Skeletal muscle tissue (tissue), 4 donors: Measurements from ENCODE around the gene SULT1C3. TPM values are rescaled to one million over a fixed set of nuclear protein-coding genes. Genes with fewer than 3 reads are reported as not detected.

Source experiments
- H3K27ac ChIP-seq: one replicate; pipeline ENCODE4 v1.7.0; 2013; ENCODE audit warnings: mild to moderate bottlenecking, low read depth, low read length, inconsistent platforms
- H3K27me3 ChIP-seq, 3 donors: one replicate each; pipeline ENCODE4 v1.7.0; 2013; ENCODE audit warnings: low read length in 3 of 3; ENCODE audit not compliant: control insufficient read depth in 3 of 3, insufficient read depth in 3 of 3
- H3K36me3 ChIP-seq, 3 donors: one replicate each; pipeline ENCODE4 v1.7.0; 2013; ENCODE audit warnings: low read length in 3 of 3; ENCODE audit not compliant: control insufficient read depth in 3 of 3, insufficient read depth in 3 of 3
- H3K4me1 ChIP-seq, 3 donors: one replicate each; pipeline ENCODE4 v1.7.0; 2013; ENCODE audit warnings: low read length in 3 of 3, mild to moderate bottlenecking in 3 of 3; ENCODE audit not compliant: control insufficient read depth in 3 of 3, insufficient read depth in 3 of 3
- H3K4me3 ChIP-seq, 3 donors: one replicate each; pipeline ENCODE4 v1.7.0; 2013; ENCODE audit warnings: low read length in 3 of 3
- H3K9ac ChIP-seq, 3 donors: one replicate each; pipeline ENCODE4 v1.7.0; 2013; ENCODE audit warnings: low read length in 3 of 3, mild to moderate bottlenecking in 3 of 3, moderate library complexity in 2 of 3, low read depth in 1 of 3
- H3K9me3 ChIP-seq, 3 donors: one replicate each; pipeline ENCODE4 v1.7.0; 2013; ENCODE audit warnings: low read length in 3 of 3; ENCODE audit not compliant: control insufficient read depth in 3 of 3
- total RNA-seq: library from RNA; depleted of rRNA; stranded (reverse); fragments of >200 nt; gene quantifications from one replicate; pipeline ENCODE4 v1.2.3, GENCODE V29; 2014
- donor health status: Osteomylitis.

The SULT1C3 gene
- total RNA-seq = not detected

GRCh38 chr2:108239786-108240185 is at the start of gene SULT1C3:
SULT1C3 (plus strand) TSS chr2:108239968; CDS start chr2:108247195, 7,227 bp downstream.
- Histone ChIP-seq H3K36me3 (no peaks in the 10 kb centered on the region), H3K4me3 (no peak within 1 kb of the TSS), H3K27me3 (no peaks in the 10 kb centered on the region), H3K4me1 (no peaks in the 10 kb centered on the region), H3K9me3 (no peaks in the 10 kb centered on the region), H3K9ac (no peak within 1 kb of the TSS), H3K27ac (no peak within 1 kb of the TSS)

GRCh38 chr2:108193251-108193650 is 46.5 kb upstream of the SULT1C3 start:
- Histone ChIP-seq H3K27ac (no peak overlapping the region), H3K4me1 (no peaks in the 10 kb centered on the region), H3K9me3 (no peaks in the 10 kb centered on the region), H3K4me3 (no peak overlapping the region), H3K9ac (no peak overlapping the region), H3K27me3 (no peaks in the 10 kb centered on the region), H3K36me3 (no peaks in the 10 kb centered on the region)

DNA sequence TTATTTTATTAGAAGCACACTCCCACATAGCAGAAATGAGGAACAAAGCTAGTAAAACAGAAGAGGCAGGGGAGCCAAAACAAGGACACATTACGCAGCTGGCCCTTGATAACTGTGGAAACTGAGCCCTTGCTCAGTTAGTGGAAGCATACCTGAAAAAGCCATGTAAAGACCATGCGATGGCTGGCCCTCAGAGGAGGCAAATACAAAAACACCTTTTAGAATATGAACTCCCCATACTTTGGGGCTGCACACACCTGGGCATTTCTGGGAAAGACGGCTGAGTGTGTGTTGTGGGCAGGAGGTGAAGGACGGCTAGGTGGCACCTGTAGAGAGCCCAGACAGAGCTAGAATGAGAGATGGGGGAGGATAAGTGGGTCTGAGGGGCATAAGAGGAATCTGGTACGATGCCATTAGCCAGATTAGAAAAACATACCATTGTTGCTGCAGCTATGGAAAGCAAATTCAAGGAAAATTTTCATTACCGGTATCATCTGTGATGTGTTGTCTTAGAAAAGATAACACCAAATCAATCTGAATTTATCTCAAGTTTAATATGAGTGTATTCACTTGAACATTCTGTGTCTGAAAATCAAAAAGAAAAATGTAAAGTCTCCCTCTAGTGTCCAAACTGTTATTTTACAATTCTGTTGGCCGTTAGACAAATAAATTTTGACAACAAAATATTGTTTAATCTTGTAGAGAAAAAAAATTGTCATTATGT is 45.2 kb upstream of the SULT1C3 start:
- Histone ChIP-seq H3K36me3 (no peaks in the 10 kb centered on the region), H3K4me1 (no peaks in the 10 kb centered on the region), H3K27ac (no peak overlapping the region), H3K27me3 (no peaks in the 10 kb centered on the region), H3K9ac (no peak overlapping the region), H3K4me3 (no peak overlapping the region), H3K9me3 (no peaks in the 10 kb centered on the region)

- Histone ChIP-seq H3K4me1 (no peaks in the 10 kb centered on the region), H3K9ac (no peak overlapping the region), H3K9me3 (peaks cover 0 to 2% (median 0%) of the 10 kb centered on the region in 3 donors), H3K4me3 (no peak overlapping the region), H3K36me3 (no peaks in the 10 kb centered on the region), H3K27ac (no peak overlapping the region), H3K27me3 (no peaks in the 10 kb centered on the region)
These were observed 44.7 kb upstream of the SULT1C3 start for GRCh38 chr2:108195133-108195439.

- H3K27ac ChIP-seq = no peak overlapping the region
- no peaks in the 10 kb centered on the region for H3K4me1 ChIP-seq
- H3K9ac ChIP-seq = no peak overlapping the region
- H3K9me3 ChIP-seq = peaks cover 0 to 7% (median 5%) of the 10 kb centered on the region in 3 donors
- H3K27me3 ChIP-seq = no peaks in the 10 kb centered on the region
- H3K4me3 ChIP-seq = no peak overlapping the region
- H3K36me3 ChIP-seq = no peaks in the 10 kb centered on the region
These were observed 40.0 kb upstream of the SULT1C3 start for GRCh38 chr2:108199726-108200125.

DNA sequence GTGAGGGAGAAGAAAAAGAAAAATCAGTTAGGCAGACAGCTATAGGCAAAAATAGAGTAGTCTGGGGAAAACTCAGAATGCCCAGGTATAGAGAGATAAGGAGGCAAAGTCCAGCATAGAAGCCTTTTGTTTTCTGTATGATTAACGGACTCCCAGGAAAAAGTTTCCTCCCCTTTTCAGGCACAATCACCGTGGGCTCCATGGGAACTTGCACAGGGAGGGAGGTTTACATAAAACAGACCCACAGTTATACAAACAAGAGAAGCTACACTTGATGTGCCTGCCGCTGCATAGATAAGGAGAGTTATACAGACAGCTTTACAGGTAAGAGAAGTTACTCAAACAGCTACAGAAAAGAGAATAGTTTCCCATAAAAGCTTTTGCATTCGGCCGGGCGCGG is 39.2 kb upstream of the SULT1C3 start:
- no peaks in the 10 kb centered on the region for H3K4me1 ChIP-seq
- H3K4me3 ChIP-seq = no peak overlapping the region
- H3K27ac ChIP-seq = no peak overlapping the region
- peaks cover 0 to 7% (median 5%) of the 10 kb centered on the region in 3 donors for H3K9me3 ChIP-seq
- no peaks in the 10 kb centered on the region for H3K36me3 ChIP-seq
- no peaks in the 10 kb centered on the region for H3K27me3 ChIP-seq
- no peak overlapping the region for H3K9ac ChIP-seq

GRCh38 chr2:108212671-108213070 is 27.1 kb upstream of the SULT1C3 start:
- Histone ChIP-seq H3K4me3 (no peak overlapping the region), H3K9me3 (peaks cover 0 to 8% (median 0%) of the 10 kb centered on the region in 3 donors), H3K9ac (no peak overlapping the region), H3K4me1 (peaks cover 0 to 4% (median 2%) of the 10 kb centered on the region in 3 donors), H3K27me3 (no peaks in the 10 kb centered on the region), H3K27ac (no peak overlapping the region), H3K36me3 (no peaks in the 10 kb centered on the region)

DNA sequence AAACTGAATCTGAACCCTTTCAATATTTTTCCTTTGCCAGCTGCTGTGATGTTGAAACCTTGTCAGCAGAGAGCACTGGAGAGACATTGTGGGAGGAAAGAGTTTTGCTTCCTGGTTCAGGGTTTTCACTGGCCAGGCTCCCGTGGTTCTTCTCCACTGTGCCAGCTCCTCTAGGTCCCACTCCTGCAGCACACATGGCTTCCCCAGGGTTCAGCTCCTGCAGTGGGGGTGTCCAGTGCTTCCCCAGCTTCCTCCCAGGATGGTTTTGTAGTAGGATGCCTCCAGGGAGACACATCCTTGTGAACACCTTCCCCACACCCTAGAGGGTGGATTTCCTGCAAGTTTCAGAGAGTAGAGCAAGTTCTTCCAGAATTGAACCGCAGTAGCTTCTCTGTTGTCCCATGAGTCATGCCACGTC is 24.0 kb upstream of the SULT1C3 start:
- Histone ChIP-seq H3K4me3 (no peak overlapping the region), H3K9ac (no peak overlapping the region), H3K36me3 (no peaks in the 10 kb centered on the region), H3K27me3 (no peaks in the 10 kb centered on the region), H3K4me1 (peaks cover 2 to 4% (median 2%) of the 10 kb centered on the region in 3 donors), H3K27ac (no peak overlapping the region), H3K9me3 (no peaks in the 10 kb centered on the region)

- Histone ChIP-seq H3K36me3 (no peaks in the 10 kb centered on the region), H3K9me3 (no peaks in the 10 kb centered on the region), H3K27me3 (no peaks in the 10 kb centered on the region), H3K9ac (no peak overlapping the region), H3K4me1 (peaks cover 2 to 7% (median 4%) of the 10 kb centered on the region in 3 donors), H3K27ac (no peak overlapping the region), H3K4me3 (no peak overlapping the region)
These were observed 22.6 kb upstream of the SULT1C3 start for GRCh38 chr2:108217211-108217610.

DNA sequence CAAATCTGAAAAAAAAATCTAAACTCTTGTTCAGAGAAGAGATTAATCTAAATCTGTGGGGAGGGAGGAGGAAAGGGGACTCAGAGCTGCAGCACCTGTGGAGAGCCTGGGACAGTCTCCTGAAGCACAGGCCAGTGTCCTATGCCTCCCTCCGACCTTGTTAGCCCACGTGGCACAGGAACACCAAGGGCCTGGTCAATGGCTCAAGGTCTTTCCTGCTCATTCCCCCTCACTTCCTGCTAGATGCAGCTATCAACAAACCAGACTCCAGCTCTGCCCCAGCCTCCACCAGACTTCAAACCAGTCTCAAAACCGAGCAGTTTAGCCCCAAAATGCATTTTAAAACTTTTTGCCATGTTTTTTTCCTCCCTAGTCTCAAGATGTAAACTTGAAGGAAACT is 20.1 kb upstream of the SULT1C3 start:
- no peak overlapping the region for H3K4me3 ChIP-seq
- peaks cover 2 to 7% (median 4%) of the 10 kb centered on the region in 3 donors for H3K4me1 ChIP-seq
- H3K9me3 ChIP-seq = peaks cover 4 to 8% (median 5%) of the 10 kb centered on the region in 3 donors
- H3K27me3 ChIP-seq = no peaks in the 10 kb centered on the region
- H3K27ac ChIP-seq = no peak overlapping the region
- no peaks in the 10 kb centered on the region for H3K36me3 ChIP-seq
- no peak overlapping the region for H3K9ac ChIP-seq
